ENCODE data around the gene MAD1L1.
"Not testable (repeated sequence)": the region's sequence is repeated elsewhere in the genome, so short reads cannot be mapped to it uniquely, and the experiment has no call there.

MAD1L1 gene

DNA sequence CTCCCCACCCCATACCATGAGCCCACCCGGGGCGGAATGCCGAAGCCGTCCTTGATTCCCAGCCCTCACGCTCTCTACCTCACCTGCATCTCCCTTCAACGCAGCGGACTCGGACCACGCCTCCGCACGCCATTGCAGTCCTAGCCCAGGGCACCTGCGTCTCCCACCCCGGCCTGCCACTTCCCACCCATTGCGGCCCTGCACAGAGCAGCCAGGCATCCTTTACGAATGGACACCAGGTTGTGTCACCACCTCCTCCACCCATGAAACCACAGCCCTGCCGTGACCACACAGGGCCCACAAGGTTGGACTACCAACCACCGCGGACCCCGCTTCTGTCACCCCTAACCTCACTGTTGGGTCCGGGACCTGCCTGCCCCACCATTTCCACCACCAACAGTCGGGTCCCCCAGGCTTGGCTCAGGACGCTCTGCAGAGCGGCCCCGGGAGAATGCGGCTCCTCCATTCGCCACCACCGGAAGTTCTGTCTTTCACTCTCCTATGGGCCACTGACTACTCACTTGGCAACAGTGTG, 232.5 kb downstream of the MAD1L1 start:
- Histone ChIP-seq H3K4me3 (ENCODE audit: low read length in 2 of 2) (no peak overlapping the region), H3K9me3 (ENCODE audit: control insufficient read depth in 2 of 2, low read length in 2 of 2) (no peaks in the 10 kb centered on the region), H3K9ac (ENCODE audit: low read length in 2 of 2) (no peak overlapping the region), H3K36me3 (ENCODE audit: control insufficient read depth in 2 of 2, insufficient read depth in 2 of 2, low read length in 2 of 2) (no peaks in the 10 kb centered on the region), H3K27me3 (ENCODE audit: control insufficient read depth in 1 of 2, insufficient read depth in 2 of 2, low read length in 2 of 2) (no peaks in the 10 kb centered on the region), H3K4me1 (ENCODE audit: control insufficient read depth, insufficient read depth, low read length) (no peaks in the 10 kb centered on the region), H3K27ac (ENCODE audit: low read length) (no peak overlapping the region)

DNA sequence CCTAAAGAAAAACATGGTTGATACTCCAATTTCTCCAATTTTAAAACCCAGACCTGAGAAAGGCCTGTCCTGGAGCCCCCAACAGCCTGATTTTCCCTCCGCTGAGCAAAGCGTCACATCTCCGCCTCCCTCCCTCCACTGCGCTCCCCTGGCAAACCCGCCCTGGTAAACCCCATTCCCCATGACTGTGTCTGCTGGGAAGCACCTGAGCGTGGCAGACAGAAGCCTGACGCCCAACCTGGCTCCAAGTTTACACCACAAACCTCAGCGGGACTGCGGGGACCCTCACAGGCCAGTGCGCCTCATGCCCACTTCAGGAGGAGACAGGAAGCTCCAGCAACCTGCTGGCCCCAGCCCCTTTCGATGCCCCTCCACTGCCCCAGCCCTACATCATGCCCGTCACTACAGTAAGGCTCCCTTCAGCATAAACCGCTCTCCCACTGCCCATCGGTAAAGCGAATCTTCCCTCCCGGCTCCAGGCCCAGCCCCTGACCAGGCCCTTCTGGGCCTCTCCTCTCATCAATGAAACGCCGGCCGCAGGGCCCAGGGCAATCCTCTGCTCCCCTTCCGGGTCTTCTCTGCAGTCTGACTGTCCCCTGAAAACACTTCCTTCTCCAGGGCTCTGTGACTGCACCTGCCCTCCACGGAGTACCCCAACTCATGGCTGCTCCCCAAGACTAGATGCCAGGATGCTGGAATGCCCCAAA, 233.3 kb downstream of the MAD1L1 start:
- Histone ChIP-seq H3K4me1 (ENCODE audit: control insufficient read depth, insufficient read depth, low read length) (no peaks in the 10 kb centered on the region), H3K27ac (ENCODE audit: low read length) (no peak overlapping the region), H3K27me3 (ENCODE audit: control insufficient read depth in 1 of 2, insufficient read depth in 2 of 2, low read length in 2 of 2) (no peaks in the 10 kb centered on the region)

DNA sequence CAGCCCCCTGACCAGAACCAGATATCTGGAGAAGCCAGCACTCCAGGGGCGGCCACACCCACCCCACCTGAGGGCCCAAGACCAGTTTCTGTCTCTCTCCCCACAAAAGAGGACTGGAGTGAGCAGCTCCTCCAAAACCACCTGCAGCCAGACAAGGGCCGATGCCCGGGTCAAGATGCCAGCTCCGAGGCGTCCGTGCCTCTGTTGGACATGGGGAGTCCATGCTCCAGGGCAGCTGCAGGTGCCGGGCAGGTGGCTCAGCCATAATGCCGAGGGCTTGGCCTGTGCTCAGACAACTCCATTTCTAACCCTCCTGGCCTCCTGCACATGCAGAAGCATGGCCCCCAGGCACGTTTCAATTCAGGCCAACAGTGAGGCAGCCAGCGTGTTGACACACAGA, 234.6 kb downstream of the MAD1L1 start:
- no peaks in the 10 kb centered on the region for H3K27me3 ChIP-seq (ENCODE audit: control insufficient read depth in 1 of 2, insufficient read depth in 2 of 2, low read length in 2 of 2)
- H3K27ac ChIP-seq (ENCODE audit: low read length) = no peak overlapping the region
- no peak overlapping the region for H3K9ac ChIP-seq (ENCODE audit: low read length in 2 of 2)
- H3K36me3 ChIP-seq (ENCODE audit: control insufficient read depth in 2 of 2, insufficient read depth in 2 of 2, low read length in 2 of 2) = no peaks in the 10 kb centered on the region
- H3K4me1 ChIP-seq (ENCODE audit: control insufficient read depth, insufficient read depth, low read length) = no peaks in the 10 kb centered on the region
- no peaks in the 10 kb centered on the region for H3K9me3 ChIP-seq (ENCODE audit: control insufficient read depth in 2 of 2, low read length in 2 of 2)
- no peak overlapping the region for H3K4me3 ChIP-seq (ENCODE audit: low read length in 2 of 2)

More for the DNA sequence above, 233.3 kb downstream of the MAD1L1 start:
- H3K9me3 ChIP-seq (ENCODE audit: control insufficient read depth in 2 of 2, low read length in 2 of 2) = no peaks in the 10 kb centered on the region
- H3K9ac ChIP-seq (ENCODE audit: low read length in 2 of 2) = no peak overlapping the region
- no peaks in the 10 kb centered on the region for H3K36me3 ChIP-seq (ENCODE audit: control insufficient read depth in 2 of 2, insufficient read depth in 2 of 2, low read length in 2 of 2)
- no peak overlapping the region for H3K4me3 ChIP-seq (ENCODE audit: low read length in 2 of 2)

DNA sequence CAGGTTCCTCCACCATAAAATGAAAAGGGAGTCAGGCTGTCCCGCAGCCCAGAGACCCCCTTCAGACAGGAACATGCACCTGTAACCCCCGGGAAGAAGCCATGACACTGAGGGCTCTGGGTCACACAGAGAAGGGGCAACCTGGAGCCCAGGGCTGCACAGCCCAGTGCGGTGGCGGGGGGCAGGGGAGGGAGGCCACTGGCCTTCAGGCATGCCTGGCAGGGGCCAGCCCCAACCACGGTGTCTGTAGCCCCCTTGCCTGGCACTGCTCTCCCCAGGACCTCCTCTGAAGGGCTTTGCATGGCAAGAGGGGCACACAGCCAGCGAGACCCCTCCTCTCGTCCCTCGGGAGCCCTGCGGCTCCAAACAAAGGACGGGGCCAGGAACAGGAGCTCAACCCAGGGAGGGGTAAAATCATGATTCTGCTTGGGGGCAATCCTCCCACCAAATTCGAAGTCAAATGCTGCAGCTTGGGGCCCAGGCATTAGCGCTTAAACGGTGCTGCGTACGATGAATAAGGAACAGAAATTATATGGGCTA, 235.1 kb downstream of the MAD1L1 start:
- H3K9me3 ChIP-seq (ENCODE audit: control insufficient read depth in 2 of 2, low read length in 2 of 2) = no peaks in the 10 kb centered on the region
- no peak overlapping the region for H3K4me3 ChIP-seq (ENCODE audit: low read length in 2 of 2)
- H3K9ac ChIP-seq (ENCODE audit: low read length in 2 of 2) = no peak overlapping the region
- no peaks in the 10 kb centered on the region for H3K27me3 ChIP-seq (ENCODE audit: control insufficient read depth in 1 of 2, insufficient read depth in 2 of 2, low read length in 2 of 2)
- no peak overlapping the region for H3K27ac ChIP-seq (ENCODE audit: low read length)
- peaks cover under 1% of the 10 kb centered on the region for H3K4me1 ChIP-seq (ENCODE audit: control insufficient read depth, insufficient read depth, low read length)
- H3K36me3 ChIP-seq (ENCODE audit: control insufficient read depth in 2 of 2, insufficient read depth in 2 of 2, low read length in 2 of 2) = no peaks in the 10 kb centered on the region

DNA sequence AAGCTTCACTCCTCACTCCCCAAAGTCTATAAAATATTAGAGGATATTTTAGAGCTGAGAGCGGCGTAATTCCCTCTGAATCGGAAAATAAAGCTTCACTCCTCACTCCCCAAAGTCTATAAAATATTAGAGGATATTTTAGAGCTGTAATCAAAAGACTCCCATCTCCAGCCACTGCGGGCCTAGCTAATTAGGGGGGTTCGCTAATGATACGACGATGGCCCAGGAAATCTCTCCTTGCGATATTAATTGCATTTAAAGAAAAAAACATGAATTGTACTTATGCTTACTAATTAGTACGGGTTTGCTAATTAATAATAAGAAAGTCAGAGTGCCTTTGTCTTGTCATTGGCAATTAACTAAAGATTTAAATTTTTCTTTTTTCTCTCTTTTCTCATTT, 235.9 kb downstream of the MAD1L1 start:
- H3K9me3 ChIP-seq (ENCODE audit: control insufficient read depth in 2 of 2, low read length in 2 of 2) = no peaks in the 10 kb centered on the region

DNA sequence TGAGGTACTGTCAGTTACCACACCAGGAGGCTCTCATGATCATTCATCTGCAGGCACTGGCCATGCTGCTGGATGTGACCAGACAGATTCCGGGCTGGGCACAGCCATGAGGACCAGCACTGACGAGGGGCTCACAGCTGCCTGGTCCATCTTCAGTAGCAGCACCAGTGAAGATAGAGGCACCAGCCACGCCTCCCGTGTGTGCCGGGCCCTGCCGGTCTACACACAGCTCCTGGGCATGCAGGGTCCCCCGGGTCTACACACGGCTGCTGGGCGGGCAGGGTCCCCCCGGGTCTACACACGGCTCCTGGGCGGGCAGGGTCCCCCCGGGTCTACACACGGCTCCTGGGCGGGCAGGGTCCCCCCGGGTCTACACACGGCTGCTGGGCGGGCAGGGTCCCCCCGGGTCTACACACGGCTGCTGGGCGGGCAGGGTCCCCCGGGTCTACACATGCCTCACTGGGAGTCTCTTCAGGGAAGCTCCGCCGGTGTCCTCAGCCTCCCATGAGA, 236.8 kb downstream of the MAD1L1 start:
- not testable (repeated sequence) for H3K9ac ChIP-seq (ENCODE audit: low read length in 2 of 2); H3K4me3 ChIP-seq (ENCODE audit: low read length in 2 of 2); H3K27ac ChIP-seq (ENCODE audit: low read length); H3K9me3 ChIP-seq (ENCODE audit: control insufficient read depth in 2 of 2, low read length in 2 of 2); H3K27me3 ChIP-seq (ENCODE audit: control insufficient read depth in 1 of 2, insufficient read depth in 2 of 2, low read length in 2 of 2); H3K36me3 ChIP-seq (ENCODE audit: control insufficient read depth in 2 of 2, insufficient read depth in 2 of 2, low read length in 2 of 2); H3K4me1 ChIP-seq (ENCODE audit: control insufficient read depth, insufficient read depth, low read length)

More for the DNA sequence above, 235.9 kb downstream of the MAD1L1 start:
- no peak overlapping the region for H3K9ac ChIP-seq (ENCODE audit: low read length in 2 of 2)
- H3K4me3 ChIP-seq (ENCODE audit: low read length in 2 of 2) = no peak overlapping the region
- H3K4me1 ChIP-seq (ENCODE audit: control insufficient read depth, insufficient read depth, low read length) = peaks cover 7% of the 10 kb centered on the region
- no peaks in the 10 kb centered on the region for H3K27me3 ChIP-seq (ENCODE audit: control insufficient read depth in 1 of 2, insufficient read depth in 2 of 2, low read length in 2 of 2)
- H3K36me3 ChIP-seq (ENCODE audit: control insufficient read depth in 2 of 2, insufficient read depth in 2 of 2, low read length in 2 of 2) = no peaks in the 10 kb centered on the region
- no peak overlapping the region for H3K27ac ChIP-seq (ENCODE audit: low read length)

DNA sequence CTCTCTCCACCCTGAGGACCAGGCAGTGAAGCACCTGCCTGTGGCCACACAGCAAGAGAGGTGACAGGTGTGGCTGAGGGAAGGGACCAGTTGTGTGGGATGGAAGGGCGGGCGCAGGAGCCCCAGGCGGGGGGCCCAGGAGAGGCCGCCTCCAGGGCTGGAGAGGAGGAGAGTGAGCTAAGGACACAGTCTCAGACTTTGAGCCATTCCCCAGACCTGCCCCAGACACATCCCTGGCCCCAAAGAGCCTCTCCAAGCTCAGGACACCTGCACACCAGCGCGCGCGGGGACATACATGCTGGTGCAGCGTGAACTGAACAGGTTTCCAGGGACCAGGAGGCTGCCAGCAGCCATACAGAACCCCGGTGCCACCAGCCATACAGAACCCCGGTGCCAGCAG, 237.3 kb downstream of the MAD1L1 start:
- Histone ChIP-seq H3K9ac (ENCODE audit: low read length in 2 of 2) (no peak overlapping the region), H3K4me1 (ENCODE audit: control insufficient read depth, insufficient read depth, low read length) (peaks cover 7% of the 10 kb centered on the region), H3K27me3 (ENCODE audit: control insufficient read depth in 1 of 2, insufficient read depth in 2 of 2, low read length in 2 of 2) (no peaks in the 10 kb centered on the region), H3K36me3 (ENCODE audit: control insufficient read depth in 2 of 2, insufficient read depth in 2 of 2, low read length in 2 of 2) (no peaks in the 10 kb centered on the region), H3K4me3 (ENCODE audit: low read length in 2 of 2) (no peak overlapping the region), H3K27ac (ENCODE audit: low read length) (no peak overlapping the region), H3K9me3 (ENCODE audit: control insufficient read depth in 2 of 2, low read length in 2 of 2) (no peaks in the 10 kb centered on the region)

DNA sequence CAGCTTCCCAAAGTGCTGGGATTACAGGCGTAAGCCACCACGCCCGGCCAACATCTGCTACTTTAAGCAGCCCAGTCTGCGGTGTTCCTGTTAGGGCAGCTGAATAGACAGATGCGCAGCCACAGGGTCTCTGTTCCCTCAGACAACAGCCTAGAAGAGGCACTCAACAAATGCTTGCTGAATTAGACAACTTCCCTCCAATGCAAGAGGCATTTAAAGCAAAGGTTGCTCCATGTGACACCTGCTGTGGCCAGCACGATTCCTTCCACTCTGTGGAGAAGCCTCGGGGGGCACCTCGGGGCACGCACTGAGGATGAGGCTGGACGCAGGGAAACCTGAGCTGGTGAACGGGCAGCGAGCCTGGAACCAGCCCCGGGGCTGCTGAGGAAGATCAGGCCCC, 237.8 kb downstream of the MAD1L1 start:
- no peaks in the 10 kb centered on the region for H3K9me3 ChIP-seq (ENCODE audit: control insufficient read depth in 2 of 2, low read length in 2 of 2)
- H3K9ac ChIP-seq (ENCODE audit: low read length in 2 of 2) = no peak overlapping the region
- peaks cover 7% of the 10 kb centered on the region for H3K4me1 ChIP-seq (ENCODE audit: control insufficient read depth, insufficient read depth, low read length)
- no peaks in the 10 kb centered on the region for H3K36me3 ChIP-seq (ENCODE audit: control insufficient read depth in 2 of 2, insufficient read depth in 2 of 2, low read length in 2 of 2)
- H3K4me3 ChIP-seq (ENCODE audit: low read length in 2 of 2) = no peak overlapping the region
- no peak overlapping the region for H3K27ac ChIP-seq (ENCODE audit: low read length)
- no peaks in the 10 kb centered on the region for H3K27me3 ChIP-seq (ENCODE audit: control insufficient read depth in 1 of 2, insufficient read depth in 2 of 2, low read length in 2 of 2)

DNA sequence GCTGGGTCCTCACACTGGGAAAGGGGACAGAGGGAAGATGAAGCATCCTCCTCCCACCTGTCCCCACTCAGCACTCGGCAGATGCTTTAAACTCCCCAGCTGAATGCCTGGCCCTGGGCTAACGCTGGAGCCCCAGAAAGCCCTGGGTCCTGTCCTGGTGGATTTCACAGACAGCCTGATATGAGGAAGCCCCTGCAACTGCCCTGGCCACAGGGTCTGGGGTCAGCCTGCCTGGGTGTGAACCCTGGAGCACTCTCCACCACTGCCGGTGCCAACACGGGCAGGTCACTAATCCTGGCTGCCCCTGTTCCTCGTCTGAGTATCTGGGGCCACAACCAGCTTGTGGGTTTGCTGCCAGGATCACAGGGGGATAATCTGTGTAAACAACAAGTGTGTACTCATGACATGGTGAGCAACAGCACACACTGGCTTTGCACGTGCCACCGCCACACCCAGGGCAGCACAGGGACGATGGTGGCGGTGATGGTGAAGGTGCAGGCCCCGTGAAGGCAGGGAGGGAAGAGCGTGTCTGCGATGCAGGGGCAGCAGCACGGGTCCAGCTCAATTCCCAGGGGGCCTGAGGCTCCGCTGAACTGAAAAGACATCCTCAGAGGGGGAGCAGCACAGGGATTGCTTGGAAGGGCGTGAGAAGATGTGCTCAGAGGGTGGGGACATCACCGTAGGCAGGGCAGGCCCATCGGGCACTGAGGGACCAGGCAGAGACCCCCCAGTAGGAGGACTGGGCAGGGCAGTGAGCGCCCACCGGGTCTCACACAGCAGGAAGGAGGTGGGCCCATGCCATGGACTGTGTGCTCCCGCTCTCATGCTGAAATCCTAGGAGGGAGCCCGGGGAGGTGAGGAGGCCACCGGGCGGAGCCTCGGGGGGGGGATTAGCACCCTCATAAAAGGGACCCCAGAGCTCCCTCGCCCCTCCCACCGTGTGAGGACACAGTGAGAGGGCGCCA, 238.7 kb downstream of the MAD1L1 start:
- no peak overlapping the region for H3K9ac ChIP-seq (ENCODE audit: low read length in 2 of 2)
- H3K36me3 ChIP-seq (ENCODE audit: control insufficient read depth in 2 of 2, insufficient read depth in 2 of 2, low read length in 2 of 2) = no peaks in the 10 kb centered on the region
- no peak overlapping the region for H3K4me3 ChIP-seq (ENCODE audit: low read length in 2 of 2)
- H3K4me1 ChIP-seq (ENCODE audit: control insufficient read depth, insufficient read depth, low read length) = peaks cover 7% of the 10 kb centered on the region
- H3K27me3 ChIP-seq (ENCODE audit: control insufficient read depth in 1 of 2, insufficient read depth in 2 of 2, low read length in 2 of 2) = no peaks in the 10 kb centered on the region
- H3K27ac ChIP-seq (ENCODE audit: low read length) = no peak overlapping the region
- no peaks in the 10 kb centered on the region for H3K9me3 ChIP-seq (ENCODE audit: control insufficient read depth in 2 of 2, low read length in 2 of 2)

DNA sequence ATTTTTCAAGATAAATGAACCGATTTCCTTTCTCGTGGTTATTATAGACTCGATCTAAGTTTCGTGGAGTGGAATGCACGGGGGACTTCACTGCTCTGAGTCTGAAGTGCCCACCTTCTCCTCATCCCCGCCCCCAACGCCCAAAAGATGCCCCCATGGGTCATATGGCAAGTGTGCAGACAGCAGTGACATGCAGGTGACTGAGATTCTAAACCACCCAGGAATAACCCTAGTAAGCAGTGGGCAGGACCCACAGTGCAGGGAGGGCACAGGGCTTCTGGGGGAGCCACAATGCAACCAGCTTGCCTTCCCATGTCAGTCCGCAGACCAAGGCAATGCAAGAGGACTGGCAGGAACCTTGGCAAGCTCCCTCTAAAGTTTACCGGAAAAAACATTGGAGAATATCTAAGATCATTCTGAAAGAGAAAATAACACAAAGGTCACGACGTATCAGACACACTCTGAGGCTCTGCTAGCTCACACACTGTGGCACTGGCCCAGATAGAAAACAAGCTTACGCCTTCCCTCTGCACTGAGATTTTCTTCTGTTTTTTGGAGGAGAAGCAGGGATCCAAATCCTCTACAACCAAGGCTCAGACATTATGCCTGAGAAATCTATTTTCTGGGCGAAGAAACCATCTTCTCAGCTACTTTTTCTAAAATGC, 239.6 kb downstream of the MAD1L1 start:
- Histone ChIP-seq H3K9ac (ENCODE audit: low read length in 2 of 2) (no peak overlapping the region), H3K27me3 (ENCODE audit: control insufficient read depth in 1 of 2, insufficient read depth in 2 of 2, low read length in 2 of 2) (no peaks in the 10 kb centered on the region), H3K36me3 (ENCODE audit: control insufficient read depth in 2 of 2, insufficient read depth in 2 of 2, low read length in 2 of 2) (no peaks in the 10 kb centered on the region), H3K27ac (ENCODE audit: low read length) (no peak overlapping the region), H3K4me1 (ENCODE audit: control insufficient read depth, insufficient read depth, low read length) (peaks cover 7% of the 10 kb centered on the region), H3K4me3 (ENCODE audit: low read length in 2 of 2) (no peak overlapping the region), H3K9me3 (ENCODE audit: control insufficient read depth in 2 of 2, low read length in 2 of 2) (no peaks in the 10 kb centered on the region)
